Thoracic aorta (tissue), 2 donors: ENCODE data around the gene MSI2. TPM values are rescaled to one million over a fixed set of nuclear protein-coding genes. Genes with fewer than 3 reads are reported as not detected.

Experiments used
- ATAC-seq: fragments of 150-250 bp; one replicate; pipeline ENCODE4 v1.8.0; 2017; ENCODE audit warnings: low read depth; ENCODE audit not compliant: insufficient number of reproducible peaks, low FRiP score
- DNase-seq: peaks from one replicate; pipeline ENCODE4 v3.0.0-alpha.2; 2020; ENCODE audit warnings: low spot score
- H3K27ac ChIP-seq, 2 donors: fragments of 200-600 bp; sonication (generic); 1 replicate in 1 of 2; 2 replicates in 1 of 2; pipeline ENCODE4 v1.5.1; 2016; ENCODE audit warnings: mild to moderate bottlenecking in 2 of 2, moderate library complexity in 2 of 2
- H3K27me3 ChIP-seq: fragments of 200-600 bp; sonication (generic); replicated peaks from 2 replicates; pipeline ENCODE4 v1.6.0; 2016; ENCODE audit warnings: mild to moderate bottlenecking; ENCODE audit not compliant: insufficient read depth
- H3K36me3 ChIP-seq: fragments of 200-600 bp; sonication (generic); one replicate; pipeline ENCODE4 v1.5.1; 2016
- H3K4me1 ChIP-seq, 2 donors: fragments of 200-600 bp; sonication (generic); 1 replicate in 1 of 2; 2 replicates in 1 of 2; pipeline versions ENCODE4 v1.5.1 to v1.6.0; 2016; ENCODE audit warnings: low read depth in 2 of 2, mild to moderate bottlenecking in 1 of 2; ENCODE audit not compliant: control insufficient read depth in 1 of 2
- H3K4me3 ChIP-seq: fragments of 200-600 bp; sonication (generic); 2 replicates; pipeline ENCODE4 v1.5.1; 2016; ENCODE audit warnings: mild to moderate bottlenecking
- H3K9me3 ChIP-seq: fragments of 200-600 bp; sonication (generic); 2 replicates; pipeline ENCODE4 v1.5.1; 2016
- CTCF ChIP-seq: fragments of 200-600 bp; sonication (generic); IDR thresholded peaks from one replicate; pipeline ENCODE4 v1.5.1; 2019; ENCODE audit warnings: antibody characterized with exemption
- total RNA-seq, 2 donors: library from RNA; depleted of rRNA; stranded (reverse); fragments of >200 nt; gene quantifications; one replicate each; pipeline versions ENCODE4 v1.1.0 to v1.2.3, GENCODE V29; 2016

Gene MSI2
- total RNA-seq, 2 donors from 2014 or later, result 32.1 to 46.2 TPM

- ATAC-seq, result no peak
Observed at GRCh38 chr17:57530508-57530907, 274.2 kb downstream of the MSI2 start.

GRCh38 chr17:57531078-57531477 lies 274.8 kb downstream of the MSI2 start:
- no peaks in the 10 kb centered on the region for H3K27me3 ChIP-seq
- no peaks in the 10 kb centered on the region for H3K9me3 ChIP-seq
- no peak overlapping the region for H3K27ac ChIP-seq
- TF ChIP-seq CTCF, result no peak
- no peak overlapping the region for H3K4me3 ChIP-seq
- ATAC-seq (no peak), DNase-seq (no peak)
- no peaks in the 10 kb centered on the region for H3K36me3 ChIP-seq
- H3K4me1 ChIP-seq, result peaks cover 0 to 11% of the 10 kb centered on the region in 2 donors

More at GRCh38 chr17:57530508-57530907, 274.2 kb downstream of the MSI2 start:
- H3K4me3 ChIP-seq, result no peak overlapping the region
- no peaks in the 10 kb centered on the region for H3K36me3 ChIP-seq
- peaks cover 0 to 15% of the 10 kb centered on the region in 2 donors for H3K4me1 ChIP-seq
- TF ChIP-seq CTCF, result no peak
- no peak overlapping the region for H3K27ac ChIP-seq
- H3K9me3 ChIP-seq, result no peaks in the 10 kb centered on the region
- H3K27me3 ChIP-seq, result no peaks in the 10 kb centered on the region
- no peak for DNase-seq

- no peak overlapping the region for H3K4me3 ChIP-seq
- peaks cover 0 to 7% of the 10 kb centered on the region in 2 donors for H3K4me1 ChIP-seq
- TF ChIP-seq CTCF, result no peak
- no peaks in the 10 kb centered on the region for H3K36me3 ChIP-seq
- ATAC-seq (no peak), DNase-seq (no peak)
- no peaks in the 10 kb centered on the region for H3K9me3 ChIP-seq
- no peak overlapping the region for H3K27ac ChIP-seq
- no peaks in the 10 kb centered on the region for H3K27me3 ChIP-seq
Observed at GRCh38 chr17:57531648-57532504, 275.6 kb downstream of the MSI2 start.

GRCh38 chr17:57532556-57532955 lies 276.2 kb downstream of the MSI2 start:
- no peak for TF ChIP-seq CTCF
- Histone ChIP-seq H3K27ac (no peak overlapping the region), H3K9me3 (no peaks in the 10 kb centered on the region), H3K4me3 (no peak overlapping the region), H3K27me3 (no peaks in the 10 kb centered on the region), H3K36me3 (no peaks in the 10 kb centered on the region), H3K4me1 (no peaks in the 10 kb centered on the region)
- no peak for DNase-seq
- no peak for ATAC-seq

GRCh38 chr17:57532966-57533365 lies 276.6 kb downstream of the MSI2 start:
- H3K27ac ChIP-seq, result no peak overlapping the region
- ATAC-seq, result no peak
- H3K4me1 ChIP-seq, result no peaks in the 10 kb centered on the region
- H3K9me3 ChIP-seq, result no peaks in the 10 kb centered on the region
- no peak for DNase-seq
- no peaks in the 10 kb centered on the region for H3K36me3 ChIP-seq
- TF ChIP-seq CTCF, result no peak
- no peaks in the 10 kb centered on the region for H3K27me3 ChIP-seq
- H3K4me3 ChIP-seq, result no peak overlapping the region
